ENCODE data around the gene ZNF275.

GRCh38 chrX:153370293-153371055, 36.5 kb downstream of the ZNF275 start:
- no peak for TF ChIP-seq CTCF (IDR thresholded peaks at IDR 0.05)
- no peak for TF ChIP-seq EZH2 (IDR thresholded peaks at IDR 0.05)
- TF ChIP-seq EZH2phosphoT487 (IDR thresholded peaks at IDR 0.05), result no peak
